Stimulated activated memory B cell treated with anti-CD40 and anti-IgM and Interleukin-4, amounts not matched to agents 10 μg/mL and 1 μg/mL and 100 μg/mL, for 72 hours (primary cell): ENCODE measurements around the gene STX16.
A peak's percentile ranks its signal among the peaks of the same experiment; 100 is the strongest.

Source experiments
- ATAC-seq: fragments of 150-1000 bp; cut with Tn5 transposase; 2 replicates; pipeline ENCODE4 v1.10.0; 2021
- H3K27ac Mint-ChIP-seq: one replicate; pipeline ENCODE4 v1.8.0; 2022; ENCODE audit warnings: mild to moderate bottlenecking, mixed read lengths
- H3K27me3 Mint-ChIP-seq: one replicate; pipeline ENCODE4 v1.8.0; 2022; ENCODE audit warnings: mixed read lengths
- H3K36me3 Mint-ChIP-seq: one replicate; pipeline ENCODE4 v1.8.0; 2022; ENCODE audit warnings: mixed read lengths
- H3K4me1 Mint-ChIP-seq: one replicate; pipeline ENCODE4 v1.8.0; 2022; ENCODE audit warnings: mixed read lengths
- H3K4me3 Mint-ChIP-seq: one replicate; pipeline ENCODE4 v1.8.0; 2022; ENCODE audit warnings: mild to moderate bottlenecking, moderate library complexity, mixed read lengths
- H3K9me3 Mint-ChIP-seq: one replicate; pipeline ENCODE4 v1.8.0; 2022; ENCODE audit warnings: mixed read lengths

Gene STX16

DNA sequence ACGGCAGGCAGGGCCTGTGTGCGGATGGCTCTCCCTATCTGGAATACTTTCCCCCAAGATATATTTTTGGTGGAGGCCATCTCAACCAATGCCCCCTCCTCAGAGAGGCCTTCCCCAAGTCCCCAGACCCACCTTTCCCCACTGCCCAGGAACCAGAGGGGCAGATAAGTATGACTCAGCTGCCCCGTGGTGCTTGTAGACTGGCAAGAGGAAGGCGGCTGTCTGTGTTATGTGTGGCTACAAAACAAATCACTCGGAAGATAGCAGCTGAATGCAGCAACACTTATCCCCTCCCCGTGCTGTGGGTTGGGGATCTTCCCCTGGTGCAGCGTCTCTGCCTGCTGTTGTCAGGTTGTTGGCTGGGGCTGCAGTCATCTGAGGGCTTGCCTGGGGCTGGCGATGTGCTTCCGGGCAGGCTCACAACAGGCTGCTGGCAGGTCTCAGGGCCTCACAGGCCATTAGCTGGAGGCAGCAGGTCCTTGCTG is 48.6 kb downstream of the STX16 start:
- Mint-ChIP-seq H3K9me3 (no peaks in the 10 kb centered on the region), H3K36me3 (peaks cover 49% of the 10 kb centered on the region), H3K4me1 (no peaks in the 10 kb centered on the region), H3K27ac (no peak overlapping the region), H3K4me3 (no peak overlapping the region), H3K27me3 (no peaks in the 10 kb centered on the region)
- no peak for ATAC-seq

DNA sequence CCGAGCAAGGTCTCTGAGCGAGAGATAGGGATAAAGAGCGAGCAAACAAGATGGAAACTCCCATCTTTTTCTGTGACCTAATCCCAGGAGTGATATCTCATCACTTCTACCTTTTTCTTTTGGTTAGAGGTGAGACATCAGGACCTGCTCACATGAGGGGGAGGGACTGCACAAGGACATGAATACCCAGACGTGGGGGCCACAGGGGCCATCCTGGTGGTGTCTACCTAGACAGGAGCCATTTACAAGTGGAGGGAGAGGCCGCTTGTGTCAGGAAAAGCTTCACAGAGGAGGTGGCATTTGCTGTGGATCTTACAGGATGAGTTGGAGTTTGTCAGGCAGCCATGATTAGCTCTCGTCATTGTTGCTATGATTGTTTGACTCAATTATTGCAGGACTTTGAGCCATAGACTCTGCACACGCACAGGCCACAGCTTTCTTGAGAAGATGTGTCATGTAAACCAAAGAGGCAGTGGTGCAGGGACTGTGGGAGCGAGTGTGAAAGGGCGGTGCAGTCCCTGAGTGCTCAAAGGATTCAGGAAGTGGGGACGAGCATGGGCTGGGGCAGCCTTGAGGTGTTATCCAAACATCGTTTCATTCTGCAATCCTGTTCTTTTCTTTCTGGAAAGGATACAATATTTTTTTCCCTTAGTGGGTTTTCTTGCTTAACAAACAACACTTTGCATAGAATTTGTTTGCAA is 49.2 kb downstream of the STX16 start:
- no peak for ATAC-seq
- H3K4me1 Mint-ChIP-seq, result no peaks in the 10 kb centered on the region
- no peak overlapping the region for H3K4me3 Mint-ChIP-seq
- H3K36me3 Mint-ChIP-seq, result peaks cover 49% of the 10 kb centered on the region
- peak overlapping the region; percentile 8 for H3K27ac Mint-ChIP-seq
- H3K27me3 Mint-ChIP-seq, result no peaks in the 10 kb centered on the region
- no peaks in the 10 kb centered on the region for H3K9me3 Mint-ChIP-seq

GRCh38 chr20:58700823-58701222 is 49.7 kb downstream of the STX16 start:
- Mint-ChIP-seq H3K36me3 (peaks cover 49% of the 10 kb centered on the region), H3K9me3 (no peaks in the 10 kb centered on the region), H3K4me1 (no peaks in the 10 kb centered on the region), H3K4me3 (no peak overlapping the region), H3K27ac (no peak overlapping the region), H3K27me3 (no peaks in the 10 kb centered on the region)
- no peak for ATAC-seq

- H3K27me3 Mint-ChIP-seq, result no peaks in the 10 kb centered on the region
- no peaks in the 10 kb centered on the region for H3K4me1 Mint-ChIP-seq
- ATAC-seq, result peak; percentile 36
- peaks cover 49% of the 10 kb centered on the region for H3K36me3 Mint-ChIP-seq
- H3K4me3 Mint-ChIP-seq, result no peak overlapping the region
- H3K27ac Mint-ChIP-seq, result no peak overlapping the region
- no peaks in the 10 kb centered on the region for H3K9me3 Mint-ChIP-seq
Observed at GRCh38 chr20:58701431-58702160, 50.5 kb downstream of the STX16 start.

DNA sequence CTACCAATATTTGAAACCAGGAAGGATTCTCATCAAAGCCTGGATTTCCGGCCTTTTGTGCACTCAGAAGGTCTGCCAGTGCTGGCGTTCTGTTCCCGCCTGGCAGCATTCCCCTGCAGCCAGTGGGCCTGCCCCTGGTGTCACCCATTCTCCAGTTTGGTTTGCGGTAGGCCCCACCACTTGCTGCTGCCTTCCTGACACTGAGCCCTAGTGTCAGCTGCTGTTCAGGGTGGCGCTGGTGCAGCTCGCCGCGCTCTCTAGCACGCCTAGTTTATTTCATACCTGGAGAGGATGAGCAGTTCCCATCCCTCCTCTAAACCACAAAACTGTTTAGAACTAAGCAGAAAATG is 51.1 kb downstream of the STX16 start:
- H3K36me3 Mint-ChIP-seq, result peaks cover 49% of the 10 kb centered on the region
- no peak overlapping the region for H3K27ac Mint-ChIP-seq
- no peaks in the 10 kb centered on the region for H3K4me1 Mint-ChIP-seq
- no peak overlapping the region for H3K4me3 Mint-ChIP-seq
- H3K27me3 Mint-ChIP-seq, result no peaks in the 10 kb centered on the region
- ATAC-seq, result no peak
- H3K9me3 Mint-ChIP-seq, result no peaks in the 10 kb centered on the region

DNA sequence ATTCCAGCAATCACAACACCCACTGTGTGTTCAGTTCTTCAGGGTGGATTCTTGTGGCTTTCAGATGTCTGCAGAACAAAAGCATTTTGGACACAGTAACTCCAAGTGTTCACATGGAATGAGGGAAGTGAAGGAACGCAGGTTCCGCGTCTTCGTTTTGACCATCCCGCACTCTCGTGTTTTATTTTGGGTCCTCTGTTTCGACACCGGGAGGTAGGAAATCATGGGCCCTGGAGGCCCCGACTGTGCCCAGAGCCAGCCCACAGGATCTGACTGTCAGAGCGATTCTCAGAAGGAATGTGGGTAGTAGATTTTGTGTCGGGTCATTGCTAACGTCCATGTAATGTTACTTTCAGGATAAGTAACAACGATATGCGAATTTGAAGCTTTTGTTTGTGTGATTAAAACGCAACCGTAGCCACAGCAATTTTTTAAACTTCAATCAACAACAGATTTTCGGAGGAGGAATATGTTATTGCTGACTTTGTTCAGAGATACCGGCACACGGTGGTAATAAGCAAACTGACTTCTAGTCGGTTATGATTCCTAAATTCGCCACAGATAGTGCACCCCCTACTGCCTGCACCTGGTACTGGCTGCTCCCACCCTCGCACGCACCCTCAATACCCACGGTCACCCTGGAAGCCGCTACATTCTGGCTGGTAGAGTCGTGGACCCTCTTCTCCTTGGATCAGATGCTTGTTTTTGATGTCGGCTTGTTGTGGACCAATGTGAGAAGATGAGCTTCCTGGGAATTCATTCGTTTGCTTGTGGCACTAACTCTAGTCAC is 52.0 kb downstream of the STX16 start:
- Mint-ChIP-seq H3K4me1 (no peaks in the 10 kb centered on the region), H3K27ac (no peak overlapping the region), H3K36me3 (peaks cover 49% of the 10 kb centered on the region), H3K4me3 (no peak overlapping the region), H3K9me3 (no peaks in the 10 kb centered on the region), H3K27me3 (no peaks in the 10 kb centered on the region)
- no peak for ATAC-seq

GRCh38 chr20:58703765-58704371 is 52.8 kb downstream of the STX16 start:
- Mint-ChIP-seq H3K27me3 (no peaks in the 10 kb centered on the region), H3K9me3 (no peaks in the 10 kb centered on the region), H3K27ac (no peak overlapping the region), H3K36me3 (peaks cover 53% of the 10 kb centered on the region), H3K4me1 (no peaks in the 10 kb centered on the region), H3K4me3 (no peak overlapping the region)
- no peak for ATAC-seq

DNA sequence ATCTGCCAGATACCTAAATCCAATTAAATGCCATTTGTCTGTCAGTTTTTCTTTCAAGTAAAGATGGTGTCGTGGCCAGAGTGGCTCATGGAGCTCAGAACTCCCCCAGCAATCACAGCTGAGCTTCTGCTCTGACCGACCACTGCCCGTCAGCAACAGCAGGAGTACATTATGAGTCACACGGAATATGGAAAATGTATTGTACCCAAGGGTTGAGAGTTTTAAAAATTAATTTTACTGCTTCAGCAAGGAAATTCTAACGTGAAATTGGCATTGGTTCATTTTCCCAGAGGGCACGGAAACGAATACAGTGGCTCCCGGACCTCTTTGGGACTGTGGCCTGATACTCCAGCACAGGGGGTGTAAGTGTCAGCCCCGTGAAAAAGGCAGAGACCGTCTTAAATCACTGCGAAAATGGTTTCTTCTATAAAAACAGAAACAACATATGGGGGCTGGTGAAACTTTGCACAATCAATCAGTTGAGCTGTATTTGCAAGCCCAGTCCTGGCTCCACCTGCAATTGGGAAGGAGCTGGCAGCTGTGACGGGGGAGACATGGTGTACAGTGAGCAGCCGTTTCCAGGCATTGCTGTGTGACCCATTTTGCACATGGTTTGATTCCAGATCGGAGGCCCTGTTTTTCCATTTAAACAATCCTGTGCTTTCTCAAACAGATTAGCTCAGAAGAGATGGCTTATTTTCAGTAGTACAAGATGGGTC is 54.3 kb downstream of the STX16 start:
- ATAC-seq, result no peak
- no peaks in the 10 kb centered on the region for H3K9me3 Mint-ChIP-seq
- H3K27me3 Mint-ChIP-seq, result no peaks in the 10 kb centered on the region
- peaks cover 52% of the 10 kb centered on the region for H3K36me3 Mint-ChIP-seq
- H3K4me1 Mint-ChIP-seq, result no peaks in the 10 kb centered on the region
- H3K4me3 Mint-ChIP-seq, result no peak overlapping the region
- no peak overlapping the region for H3K27ac Mint-ChIP-seq

DNA sequence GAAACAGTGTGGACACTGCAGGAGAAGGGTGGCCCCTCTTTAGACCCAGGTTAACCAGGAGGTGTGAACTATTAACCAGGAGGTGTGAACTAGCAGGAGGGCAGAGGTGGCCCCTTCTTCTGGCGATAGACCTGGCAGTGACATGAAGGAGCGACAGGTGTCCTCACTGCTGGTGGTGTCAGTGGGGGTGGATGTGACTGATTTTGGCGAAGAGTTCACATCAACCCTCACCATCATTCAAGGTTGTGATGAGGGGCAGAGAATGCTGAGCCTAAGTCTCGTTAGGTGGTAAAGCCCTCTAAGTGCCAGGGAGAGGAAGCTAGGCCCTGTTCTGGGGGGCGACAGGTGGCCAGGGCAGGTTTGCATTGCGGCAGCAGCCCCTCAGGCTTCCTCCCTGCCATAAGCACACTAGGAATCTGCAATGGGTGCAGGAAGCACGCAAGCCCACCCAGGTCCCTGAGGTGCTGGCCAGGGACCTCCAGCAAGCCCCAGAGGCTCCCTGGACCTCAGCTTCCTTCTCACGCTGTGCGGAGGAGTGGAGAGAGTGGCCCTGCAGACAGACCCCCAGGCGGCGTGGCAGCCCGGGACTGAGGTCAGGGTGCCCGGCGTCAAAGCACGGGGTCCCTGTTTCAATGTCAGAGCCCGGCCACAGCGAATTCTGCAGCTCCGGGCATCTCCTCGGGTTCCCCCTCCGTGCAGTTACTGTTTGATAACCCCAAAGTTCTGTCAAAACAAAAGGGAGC is 55.2 kb downstream of the STX16 start:
- Mint-ChIP-seq H3K27ac (no peak overlapping the region), H3K36me3 (peaks cover 43% of the 10 kb centered on the region), H3K9me3 (no peaks in the 10 kb centered on the region), H3K27me3 (no peaks in the 10 kb centered on the region), H3K4me1 (no peaks in the 10 kb centered on the region), H3K4me3 (no peak overlapping the region)
- no peak for ATAC-seq

- no peaks in the 10 kb centered on the region for H3K27me3 Mint-ChIP-seq
- H3K9me3 Mint-ChIP-seq, result no peaks in the 10 kb centered on the region
- no peak overlapping the region for H3K27ac Mint-ChIP-seq
- no peaks in the 10 kb centered on the region for H3K4me1 Mint-ChIP-seq
- no peak overlapping the region for H3K4me3 Mint-ChIP-seq
- H3K36me3 Mint-ChIP-seq, result peaks cover 36% of the 10 kb centered on the region
- no peak for ATAC-seq
Observed at GRCh38 chr20:58706975-58707681, 56.0 kb downstream of the STX16 start.

DNA sequence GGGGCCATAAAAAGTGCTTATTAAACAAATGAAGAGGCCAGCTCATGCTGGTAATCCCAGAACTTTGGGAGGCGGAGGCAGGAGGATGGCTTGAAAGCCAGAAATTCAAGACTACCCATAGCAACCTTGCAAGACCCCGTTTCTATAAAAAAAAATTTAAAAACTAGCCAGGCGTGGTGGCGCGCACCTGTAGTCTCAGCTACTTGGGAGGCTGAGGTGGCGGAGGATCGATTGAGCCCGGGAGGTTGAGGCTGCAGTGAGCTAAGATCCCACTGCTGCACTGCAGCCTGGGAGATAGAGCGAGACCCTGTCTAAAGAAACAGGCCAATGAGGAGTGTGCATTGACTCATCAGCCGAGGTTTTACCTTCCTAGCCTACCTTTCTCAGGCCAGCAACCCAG is 56.7 kb downstream of the STX16 start:
- no peak overlapping the region for H3K4me3 Mint-ChIP-seq
- no peaks in the 10 kb centered on the region for H3K4me1 Mint-ChIP-seq
- ATAC-seq, result no peak
- no peaks in the 10 kb centered on the region for H3K27me3 Mint-ChIP-seq
- no peak overlapping the region for H3K27ac Mint-ChIP-seq
- H3K36me3 Mint-ChIP-seq, result peaks cover 30% of the 10 kb centered on the region
- H3K9me3 Mint-ChIP-seq, result no peaks in the 10 kb centered on the region

DNA sequence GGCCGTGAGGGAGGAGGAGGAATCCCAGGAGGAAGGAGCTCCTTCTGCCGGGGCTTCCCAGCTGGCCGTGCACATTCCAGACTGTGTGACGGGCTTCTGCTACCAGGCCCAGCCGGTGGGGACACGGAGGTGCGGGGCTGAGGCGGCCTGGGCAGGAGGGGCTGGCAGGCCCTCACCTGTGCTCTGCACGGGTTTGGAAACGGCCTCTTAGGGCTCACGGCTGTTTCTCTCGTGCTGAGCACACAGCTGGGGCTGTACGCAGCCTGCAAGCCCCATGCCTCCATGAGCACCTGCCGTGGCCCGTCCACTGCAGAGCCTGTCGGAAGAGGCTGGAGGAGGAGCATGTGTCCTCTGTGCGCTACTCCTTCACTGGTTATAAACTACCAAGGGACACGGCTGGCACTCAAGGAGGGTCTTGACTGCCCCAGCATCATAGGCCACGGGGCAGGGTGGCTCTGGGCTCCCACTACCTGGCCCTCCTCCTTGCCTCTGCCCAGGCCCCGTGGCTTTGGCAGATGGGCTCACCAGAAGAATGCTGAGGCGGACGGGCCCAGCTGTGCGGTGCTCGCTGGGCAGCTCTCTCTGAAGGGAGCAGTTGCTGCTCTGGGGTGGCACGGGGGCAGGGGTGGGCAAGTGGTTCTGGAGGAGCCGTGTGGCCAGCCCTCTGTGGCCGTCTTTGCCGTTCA is 57.3 kb downstream of the STX16 start:
- Mint-ChIP-seq H3K27me3 (no peaks in the 10 kb centered on the region), H3K4me1 (no peaks in the 10 kb centered on the region), H3K27ac (no peak overlapping the region), H3K9me3 (no peaks in the 10 kb centered on the region), H3K36me3 (peaks cover 24% of the 10 kb centered on the region), H3K4me3 (no peak overlapping the region)
- no peak for ATAC-seq

- Mint-ChIP-seq H3K36me3 (peaks cover 21% of the 10 kb centered on the region), H3K9me3 (no peaks in the 10 kb centered on the region), H3K27ac (no peak overlapping the region), H3K27me3 (no peaks in the 10 kb centered on the region), H3K4me1 (no peaks in the 10 kb centered on the region), H3K4me3 (no peak overlapping the region)
- no peak for ATAC-seq
Observed at GRCh38 chr20:58709013-58709702, 58.1 kb downstream of the STX16 start.
